Gastrocnemius medialis (tissue), 4 donors: ENCODE measurements around the gene OVOL1. TPM values are rescaled to one million over a fixed set of nuclear protein-coding genes. Genes with fewer than 3 reads are reported as not detected.

ENCODE experiments used
- ATAC-seq, 2 donors: fragments of 150-250 bp; one replicate each; pipeline ENCODE4 v1.9.1; 2016
- DNase-seq, 2 donors: peaks; one replicate each; pipeline ENCODE4 v3.0.0-alpha.2; 2019
- H3K27ac ChIP-seq, 4 donors: fragments of 200-600 bp; sonication (generic); 1 replicate in 1 of 4; 2 replicates in 3 of 4; pipeline ENCODE4 v1.5.1; 2016 to 2018; ENCODE audit warnings: mild to moderate bottlenecking in 2 of 4, moderate library complexity in 1 of 4
- H3K27me3 ChIP-seq, 3 donors: fragments of 200-600 bp; sonication (generic) in 2 of 3; 1 replicate in 1 of 3; 2 replicates in 2 of 3; pipeline versions ENCODE4 v1.5.1 to v1.6.0; 2016 to 2019; ENCODE audit warnings: mild to moderate bottlenecking in 1 of 3, moderate library complexity in 1 of 3
- H3K36me3 ChIP-seq, 2 donors: fragments of 200-600 bp; sonication (generic) in 1 of 2; one replicate each; pipeline ENCODE4 v1.5.1; 2017 to 2018
- H3K4me1 ChIP-seq, 2 donors: fragments of 200-600 bp; sonication (generic) in 1 of 2; one replicate each; pipeline ENCODE4 v1.5.1; 2016 to 2017; ENCODE audit warnings: mild to moderate bottlenecking in 2 of 2
- H3K4me3 ChIP-seq, 4 donors: fragments of 200-600 bp; sonication (generic) in 3 of 4; 1 replicate in 1 of 4; 2 replicates in 3 of 4; pipeline ENCODE4 v1.5.1; 2016 to 2019; ENCODE audit warnings: mild to moderate bottlenecking in 2 of 4
- H3K9me3 ChIP-seq, 3 donors: fragments of 200-600 bp; sonication (generic) in 2 of 3; 1 replicate in 1 of 3; 2 replicates in 2 of 3; pipeline ENCODE4 v1.5.1; 2016 to 2019
- CTCF ChIP-seq, 5 experiments: fragments of 450-650 bp in 3 of 5; fragments of 200-600 bp in 2 of 5; sonication (generic) in 2 of 5; IDR thresholded peaks in 4 of 5; conservative IDR thresholded peaks in 1 of 5; 1 replicate in 4 of 5; 2 replicates in 1 of 5; pipeline ENCODE4 v1.5.1; 2016 to 2019; ENCODE audit warnings: antibody characterized with exemption in 5 of 5, mild to moderate bottlenecking in 3 of 5, moderate library complexity in 3 of 5
- POLR2A ChIP-seq, 2 donors: fragments of 450-650 bp; IDR thresholded peaks; one replicate each; pipeline ENCODE4 v1.6.1; 2017; ENCODE audit warnings: antibody characterized with exemption in 2 of 2, mild to moderate bottlenecking in 2 of 2, moderate library complexity in 2 of 2
- in situ Hi-C, 4 donors: fragments of 200-750 bp; cut with MboI; loops; one replicate each; pipeline versions ENCODE4 v1.15.0 to v1.8.0; 2017; ENCODE audit warnings: low sequenced_read_pairs in 4 of 4
- intact Hi-C: fragments of 100-400 bp; cut with DNase I; formaldehyde crosslinking; loops from one replicate; pipeline ENCODE4 v1.15.1; 2023; ENCODE audit warnings: low total_unique reads
- total RNA-seq, 4 donors: library from RNA; depleted of rRNA; stranded (reverse); fragments of >200 nt; gene quantifications; one replicate each; pipeline versions ENCODE4 v1.1.0 to v1.2.3, GENCODE V29; 2016

OVOL1 gene
- total RNA-seq, 4 donors from 2014 or later = 0.15 TPM; not detected in 3

- Histone ChIP-seq H3K9me3 (no peaks in the 10 kb centered on the region), H3K4me3 (no peak overlapping the region), H3K27ac (no peak overlapping the region), H3K27me3 (no peaks in the 10 kb centered on the region), H3K4me1 (no peaks in the 10 kb centered on the region), H3K36me3 (no peaks in the 10 kb centered on the region)
- TF ChIP-seq CTCF (IDR thresholded peaks at IDR 0.05 in 4 of 5, conservative IDR thresholded peaks at IDR 0.05 in 1 of 5) = no peak
- no peak for TF ChIP-seq POLR2A (IDR thresholded peaks at IDR 0.05)
- in situ Hi-C loops = no loop called here
- intact Hi-C loops = no loop called here
- DNase-seq (no peak), ATAC-seq (no peak)
These were observed 55.3 kb downstream of the OVOL1 start for GRCh38 chr11:65842144-65842543.

GRCh38 chr11:65843811-65844210 is 56.9 kb downstream of the OVOL1 start:
- no peaks in the 10 kb centered on the region for H3K27me3 ChIP-seq
- intact Hi-C loops (no loop called here), in situ Hi-C loops (no loop called here)
- no peak for DNase-seq
- H3K4me3 ChIP-seq = no peak overlapping the region
- H3K4me1 ChIP-seq = no peaks in the 10 kb centered on the region
- no peak overlapping the region for H3K27ac ChIP-seq
- no peaks in the 10 kb centered on the region for H3K36me3 ChIP-seq
- ATAC-seq = no peak
- TF ChIP-seq CTCF (IDR thresholded peaks at IDR 0.05 in 4 of 5, conservative IDR thresholded peaks at IDR 0.05 in 1 of 5) (no peak), POLR2A (IDR thresholded peaks at IDR 0.05) (no peak)
- H3K9me3 ChIP-seq = no peaks in the 10 kb centered on the region

GRCh38 chr11:65844231-65844872 is 57.5 kb downstream of the OVOL1 start:
- ATAC-seq = no peak
- H3K36me3 ChIP-seq = no peaks in the 10 kb centered on the region
- TF ChIP-seq POLR2A (IDR thresholded peaks at IDR 0.05) = no peak
- no peak for TF ChIP-seq CTCF (IDR thresholded peaks at IDR 0.05 in 4 of 5, conservative IDR thresholded peaks at IDR 0.05 in 1 of 5)
- H3K27me3 ChIP-seq = no peaks in the 10 kb centered on the region
- no peak overlapping the region for H3K27ac ChIP-seq
- H3K9me3 ChIP-seq = no peaks in the 10 kb centered on the region
- no peaks in the 10 kb centered on the region for H3K4me1 ChIP-seq
- intact Hi-C loops (no loop called here), in situ Hi-C loops (no loop called here)
- no peak overlapping the region for H3K4me3 ChIP-seq
- no peak for DNase-seq

Other genes with a start within 250 kb of the OVOL1 start
- 10 to 100 TPM; 18.5 to 56.6 (median 35.6) TPM for gene LTBP3, start 228.7 kb upstream of the OVOL1 start, total RNA-seq
- 10 to 100 TPM; 54.7 to 99.4 (median 75.3) TPM for gene ZNRD2, start 216.6 kb upstream of the OVOL1 start, total RNA-seq
- 100 to 1,000 TPM in 3 of 4 donors, 10 to 100 TPM in 1; 86.6 to 154 (median 119) TPM for gene FAM89B, start 214.5 kb upstream of the OVOL1 start, total RNA-seq
- 100 to 1,000 TPM; 191 to 374 (median 250) TPM for gene EHBP1L1, start 211.0 kb upstream of the OVOL1 start, total RNA-seq
- gene KCNK7, start 191.3 kb upstream of the OVOL1 start, total RNA-seq = 10 to 100 TPM in 1 of 4 donors, under 1 TPM in 1, not detected in 2; 0.39 to 18.6 TPM
- 10 to 100 TPM in 3 of 4 donors, 1 to 10 TPM in 1; 10.0 to 13.8 (median 11.1) TPM for gene MAP3K11, start 172.8 kb upstream of the OVOL1 start, total RNA-seq
- 10 to 100 TPM in 3 of 4 donors, 1 to 10 TPM in 1; 7.6 to 15.6 (median 13.1) TPM for gene PCNX3, start 171.3 kb upstream of the OVOL1 start, total RNA-seq
- 10 to 100 TPM in 2 of 4 donors, 1 to 10 TPM in 2; 6.7 to 10.9 (median 10.0) TPM for gene SIPA1, start 149.0 kb upstream of the OVOL1 start, total RNA-seq
- gene RELA, start 124.1 kb upstream of the OVOL1 start, total RNA-seq = 10 to 100 TPM; 39.7 to 68.3 (median 56.3) TPM
- 10 to 100 TPM; 40.0 to 69.4 (median 50.0) TPM for gene KAT5, start 74.8 kb upstream of the OVOL1 start, total RNA-seq
- 100 to 1,000 TPM in 1 of 4 donors, 10 to 100 TPM in 3; 36.5 to 101 (median 62.4) TPM for gene RNASEH2C, start 66.3 kb upstream of the OVOL1 start, total RNA-seq
- gene AP5B1, start 6.1 kb upstream of the OVOL1 start, total RNA-seq = 10 to 100 TPM; 20.3 to 42.5 (median 29.7) TPM
- gene SNX32, start 46.9 kb downstream of the OVOL1 start, total RNA-seq = under 1 TPM in 1 of 4 donors, not detected in 3; 0.11 TPM
- gene CFL1, start 71.1 kb downstream of the OVOL1 start, total RNA-seq = 100 to 1,000 TPM; 153 to 371 (median 251) TPM
- gene MUS81, start 73.4 kb downstream of the OVOL1 start, total RNA-seq = 10 to 100 TPM; 26.4 to 44.9 (median 34.8) TPM
- 10 to 100 TPM; 20.6 to 24.1 (median 22.9) TPM for gene EFEMP2, start 85.7 kb downstream of the OVOL1 start, total RNA-seq
- under 1 TPM in 3 of 4 donors, not detected in 1; 0.20 to 0.49 (median 0.32) TPM for gene CTSW, start 92.8 kb downstream of the OVOL1 start, total RNA-seq
- 10 to 100 TPM; 39.6 to 79.3 (median 53.0) TPM for gene FIBP, start 101.4 kb downstream of the OVOL1 start, total RNA-seq
- 10 to 100 TPM; 25.4 to 81.3 (median 42.4) TPM for gene CCDC85B, start 103.6 kb downstream of the OVOL1 start, total RNA-seq
- gene FOSL1, start 113.3 kb downstream of the OVOL1 start, total RNA-seq = 1 to 10 TPM in 3 of 4 donors, under 1 TPM in 1; 0.36 to 9.3 (median 5.2) TPM
- gene C11orf68, start 132.0 kb downstream of the OVOL1 start, total RNA-seq = 10 to 100 TPM; 20.8 to 30.7 (median 23.9) TPM
- gene DRAP1, start 132.4 kb downstream of the OVOL1 start, total RNA-seq = 100 to 1,000 TPM in 3 of 4 donors, 10 to 100 TPM in 1; 96.7 to 146 (median 110) TPM
- gene TSGA10IP, start 158.4 kb downstream of the OVOL1 start, total RNA-seq = not detected
- 10 to 100 TPM; 12.0 to 55.2 (median 33.3) TPM for gene SART1, start 174.7 kb downstream of the OVOL1 start, total RNA-seq
- gene EIF1AD, start 215.1 kb downstream of the OVOL1 start, total RNA-seq = 10 to 100 TPM; 29.3 to 39.8 (median 35.4) TPM
- 100 to 1,000 TPM in 1 of 4 donors, 10 to 100 TPM in 3; 57.4 to 126 (median 72.1) TPM for gene BANF1, start 215.4 kb downstream of the OVOL1 start, total RNA-seq
- gene CST6, start 224.9 kb downstream of the OVOL1 start, total RNA-seq = 1 to 10 TPM in 2 of 4 donors, under 1 TPM in 1, not detected in 1; 0.71 to 6.0 (median 3.1) TPM
- not detected for gene CATSPER1, start 239.4 kb downstream of the OVOL1 start, total RNA-seq